GM23338 (cell line): ENCODE data around the gene SLC66A1. TPM values are rescaled to one million over a fixed set of nuclear protein-coding genes. Genes with fewer than 3 reads are reported as not detected.

Experiments used
- ATAC-seq: fragments of 200-7000 bp; cut with Tn5 transposase; 3 replicates; pipeline ENCODE4 v1.9.1; 2020
- DNase-seq: peaks from one replicate; pipeline ENCODE4 v3.0.0-alpha.2; 2015; ENCODE audit warnings: low spot score
- H2AFZ ChIP-seq: fragments of 200-600 bp; sonication (generic); 2 replicates; pipeline ENCODE4 v1.8.0; 2016; ENCODE audit warnings: antibody characterized with exemption, mild to moderate bottlenecking, moderate library complexity
- H3F3A ChIP-seq: fragments of 200-600 bp; sonication (generic); replicated peaks from 2 replicates; pipeline ENCODE4 v1.8.0; 2017; ENCODE audit warnings: antibody characterized with exemption, mixed run types, low read depth
- H3K27ac ChIP-seq: fragments of 200-600 bp; sonication (generic); 2 replicates; pipeline ENCODE4 v1.6.1; 2016; ENCODE audit warnings: low read depth
- H3K27me3 ChIP-seq: fragments of 200-600 bp; sonication (generic); 2 replicates; pipeline ENCODE4 v1.8.0; 2016; ENCODE audit warnings: mild to moderate bottlenecking, mixed run types, moderate library complexity; ENCODE audit not compliant: insufficient read depth
- H3K36me3 ChIP-seq: fragments of 200-600 bp; sonication (generic); 2 replicates; pipeline ENCODE4 v1.8.0; 2016; ENCODE audit warnings: mild to moderate bottlenecking; ENCODE audit not compliant: insufficient read depth
- H3K4me1 ChIP-seq: fragments of 200-600 bp; sonication (generic); 2 replicates; pipeline ENCODE4 v1.8.0; 2016; ENCODE audit warnings: mild to moderate bottlenecking, moderate library complexity; ENCODE audit not compliant: insufficient read depth
- H3K4me2 ChIP-seq: fragments of 200-600 bp; sonication (generic); 2 replicates; pipeline ENCODE4 v1.7.1; 2017; ENCODE audit warnings: mixed run types
- H3K4me3 ChIP-seq: fragments of 200-600 bp; sonication (generic); 2 replicates; pipeline ENCODE4 v1.6.1; 2016; ENCODE audit warnings: mixed run types
- H3K79me2 ChIP-seq: fragments of 200-600 bp; sonication (generic); replicated peaks from 2 replicates; pipeline ENCODE4 v1.8.0; 2017; ENCODE audit warnings: mild to moderate bottlenecking; ENCODE audit not compliant: insufficient read depth
- H3K9me2 ChIP-seq: fragments of 200-600 bp; sonication (generic); 2 replicates; pipeline ENCODE4 v1.8.0; 2017; ENCODE audit not compliant: insufficient read depth
- H4K20me1 ChIP-seq: fragments of 200-600 bp; sonication (generic); replicated peaks from 2 replicates; pipeline ENCODE4 v1.8.0; 2017; ENCODE audit warnings: mild to moderate bottlenecking; ENCODE audit not compliant: insufficient read depth
- H3K27ac Mint-ChIP-seq: 2 replicates; pipeline ENCODE4 v1.8.0; 2020; ENCODE audit warnings: inconsistent platforms, mild to moderate bottlenecking, moderate library complexity, mixed read lengths
- H3K27me3 Mint-ChIP-seq: 3 replicates; pipeline ENCODE4 v1.8.0; 2022; ENCODE audit warnings: low read depth, mild to moderate bottlenecking, moderate library complexity, mixed read lengths, inconsistent platforms; ENCODE audit not compliant: insufficient read depth, poor library complexity
- H3K36me3 Mint-ChIP-seq: 3 replicates; pipeline ENCODE4 v1.8.0; 2021; ENCODE audit warnings: low read depth, mild to moderate bottlenecking, inconsistent platforms, moderate library complexity, mixed read lengths
- H3K4me1 Mint-ChIP-seq: 3 replicates; pipeline ENCODE4 v1.8.0; 2020; ENCODE audit warnings: mild to moderate bottlenecking, inconsistent platforms, mixed read lengths
- H3K4me3 Mint-ChIP-seq: 3 replicates; pipeline ENCODE4 v1.8.0; 2021; ENCODE audit warnings: moderate library complexity, mild to moderate bottlenecking, inconsistent platforms, mixed read lengths
- H3K9me3 Mint-ChIP-seq: 3 replicates; pipeline ENCODE4 v1.8.0; 2020; ENCODE audit warnings: moderate library complexity, mild to moderate bottlenecking, inconsistent platforms, mixed read lengths
- EZH2 ChIP-seq: fragments of 200-600 bp; sonication (generic); IDR thresholded peaks from one replicate; pipeline ENCODE4 v1.8.0; 2017; ENCODE audit warnings: antibody characterized with exemption, mild to moderate bottlenecking, low read depth; ENCODE audit not compliant: unreplicated experiment
- STAT1 ChIP-seq: IDR thresholded peaks from one replicate; pipeline ENCODE4 v1.6.1; 2016; ENCODE audit warnings: antibody characterized with exemption; ENCODE audit not compliant: unreplicated experiment
- polyA plus RNA-seq: library from polyadenylated mRNA; unstranded; fragments of >200 nt; fragmentation: Nextera tagmentation; extraction: Ambion mirVana; gene quantifications from 2 replicates; pipeline ENCODE4 v1.2.1, GENCODE V29; 2016
- total RNA-seq: library from RNA; depleted of rRNA; stranded (reverse); fragments of >200 nt; shearing (Covaris generic); gene quantifications from 2 replicates; pipeline ENCODE4 v1.2.3, GENCODE V29; 2014
- TF ChIP-seq, protein P1 (sequence below): IDR thresholded peaks from 2 replicates; pipeline ENCODE4 v1.6.1; 2016; ENCODE audit warnings: antibody characterized with exemption
- TF ChIP-seq, protein P2 (sequence below), 2 experiments: fragments of 200-600 bp in 1 of 2; sonication (generic) in 1 of 2; conservative IDR thresholded peaks; 2 replicates each; pipeline versions ENCODE4 v1.5.1 to v1.6.1; 2016 to 2017; ENCODE audit warnings: antibody characterized with exemption in 2 of 2, low read depth in 2 of 2, mild to moderate bottlenecking in 2 of 2, moderate library complexity in 1 of 2
- TF ChIP-seq, protein P3 (sequence below): IDR thresholded peaks from one replicate; pipeline ENCODE4 v1.6.1; 2018; ENCODE audit warnings: antibody characterized with exemption; ENCODE audit not compliant: unreplicated experiment
- TF ChIP-seq, protein P4 (sequence below): fragments of 250-450 bp; sonication (Bioruptor Pico); IDR thresholded peaks from 2 replicates; pipeline ENCODE4 v1.5.0; 2020; ENCODE audit warnings: mild to moderate bottlenecking, moderate library complexity

Gene SLC66A1
- total and polyA plus RNA-seq, 2 experiments from 2014 or later = 6.9 to 19.7 TPM

DNA sequence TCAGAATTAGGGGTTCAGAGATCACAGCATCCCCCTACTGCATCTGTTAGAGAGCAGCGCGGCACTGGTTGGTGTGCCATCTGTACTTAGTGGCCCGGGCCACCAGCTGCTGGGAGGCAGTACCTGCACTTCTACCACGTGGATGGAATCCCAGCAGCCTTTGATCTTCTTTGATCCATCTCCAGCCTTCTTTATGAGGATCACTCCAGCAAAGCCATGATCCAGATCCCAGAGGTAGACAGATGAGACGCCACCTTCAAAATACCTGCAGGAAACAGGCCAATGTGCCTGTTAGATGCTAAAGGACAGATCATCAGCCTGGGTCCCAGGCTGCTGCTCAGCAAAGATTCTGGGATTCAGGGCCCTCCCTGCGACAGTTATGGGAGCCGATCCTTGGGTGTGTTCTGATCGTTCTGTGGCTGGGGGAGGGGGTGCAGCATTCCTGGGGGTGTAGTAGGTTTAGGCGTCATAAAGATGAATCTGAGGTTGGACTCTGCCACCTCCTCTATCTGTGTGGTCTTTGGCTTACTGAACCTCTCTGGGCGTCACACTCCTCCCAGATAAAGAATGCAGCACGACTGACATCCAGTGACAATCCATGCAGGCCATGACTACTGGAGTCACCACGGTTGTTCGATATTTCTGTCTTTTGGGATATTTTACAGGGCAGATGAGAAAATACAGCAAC, 45.3 kb downstream of the SLC66A1 start:
- H3K27me3 Mint-ChIP-seq = peaks cover 19% of the 10 kb centered on the region
- ATAC-seq (no peak), DNase-seq (no peak)
- no peaks in the 10 kb centered on the region for H3K9me2 ChIP-seq
- H3K4me1 ChIP-seq = peaks cover 15% of the 10 kb centered on the region
- H3K4me2 ChIP-seq = no peak overlapping the region
- peaks cover 47% of the 10 kb centered on the region for H3K79me2 ChIP-seq
- TF ChIP-seq, protein P1, sequence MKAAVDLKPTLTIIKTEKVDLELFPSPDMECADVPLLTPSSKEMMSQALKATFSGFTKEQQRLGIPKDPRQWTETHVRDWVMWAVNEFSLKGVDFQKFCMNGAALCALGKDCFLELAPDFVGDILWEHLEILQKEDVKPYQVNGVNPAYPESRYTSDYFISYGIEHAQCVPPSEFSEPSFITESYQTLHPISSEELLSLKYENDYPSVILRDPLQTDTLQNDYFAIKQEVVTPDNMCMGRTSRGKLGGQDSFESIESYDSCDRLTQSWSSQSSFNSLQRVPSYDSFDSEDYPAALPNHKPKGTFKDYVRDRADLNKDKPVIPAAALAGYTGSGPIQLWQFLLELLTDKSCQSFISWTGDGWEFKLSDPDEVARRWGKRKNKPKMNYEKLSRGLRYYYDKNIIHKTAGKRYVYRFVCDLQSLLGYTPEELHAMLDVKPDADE = no peak
- TF ChIP-seq EZH2 (no peak), STAT1 (no peak)
- TF ChIP-seq, protein P2, sequence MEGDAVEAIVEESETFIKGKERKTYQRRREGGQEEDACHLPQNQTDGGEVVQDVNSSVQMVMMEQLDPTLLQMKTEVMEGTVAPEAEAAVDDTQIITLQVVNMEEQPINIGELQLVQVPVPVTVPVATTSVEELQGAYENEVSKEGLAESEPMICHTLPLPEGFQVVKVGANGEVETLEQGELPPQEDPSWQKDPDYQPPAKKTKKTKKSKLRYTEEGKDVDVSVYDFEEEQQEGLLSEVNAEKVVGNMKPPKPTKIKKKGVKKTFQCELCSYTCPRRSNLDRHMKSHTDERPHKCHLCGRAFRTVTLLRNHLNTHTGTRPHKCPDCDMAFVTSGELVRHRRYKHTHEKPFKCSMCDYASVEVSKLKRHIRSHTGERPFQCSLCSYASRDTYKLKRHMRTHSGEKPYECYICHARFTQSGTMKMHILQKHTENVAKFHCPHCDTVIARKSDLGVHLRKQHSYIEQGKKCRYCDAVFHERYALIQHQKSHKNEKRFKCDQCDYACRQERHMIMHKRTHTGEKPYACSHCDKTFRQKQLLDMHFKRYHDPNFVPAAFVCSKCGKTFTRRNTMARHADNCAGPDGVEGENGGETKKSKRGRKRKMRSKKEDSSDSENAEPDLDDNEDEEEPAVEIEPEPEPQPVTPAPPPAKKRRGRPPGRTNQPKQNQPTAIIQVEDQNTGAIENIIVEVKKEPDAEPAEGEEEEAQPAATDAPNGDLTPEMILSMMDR (conservative IDR thresholded peaks at IDR 0.05; ENCODE audit: low read depth in 2 of 2) = no peak
- TF ChIP-seq, protein P3, sequence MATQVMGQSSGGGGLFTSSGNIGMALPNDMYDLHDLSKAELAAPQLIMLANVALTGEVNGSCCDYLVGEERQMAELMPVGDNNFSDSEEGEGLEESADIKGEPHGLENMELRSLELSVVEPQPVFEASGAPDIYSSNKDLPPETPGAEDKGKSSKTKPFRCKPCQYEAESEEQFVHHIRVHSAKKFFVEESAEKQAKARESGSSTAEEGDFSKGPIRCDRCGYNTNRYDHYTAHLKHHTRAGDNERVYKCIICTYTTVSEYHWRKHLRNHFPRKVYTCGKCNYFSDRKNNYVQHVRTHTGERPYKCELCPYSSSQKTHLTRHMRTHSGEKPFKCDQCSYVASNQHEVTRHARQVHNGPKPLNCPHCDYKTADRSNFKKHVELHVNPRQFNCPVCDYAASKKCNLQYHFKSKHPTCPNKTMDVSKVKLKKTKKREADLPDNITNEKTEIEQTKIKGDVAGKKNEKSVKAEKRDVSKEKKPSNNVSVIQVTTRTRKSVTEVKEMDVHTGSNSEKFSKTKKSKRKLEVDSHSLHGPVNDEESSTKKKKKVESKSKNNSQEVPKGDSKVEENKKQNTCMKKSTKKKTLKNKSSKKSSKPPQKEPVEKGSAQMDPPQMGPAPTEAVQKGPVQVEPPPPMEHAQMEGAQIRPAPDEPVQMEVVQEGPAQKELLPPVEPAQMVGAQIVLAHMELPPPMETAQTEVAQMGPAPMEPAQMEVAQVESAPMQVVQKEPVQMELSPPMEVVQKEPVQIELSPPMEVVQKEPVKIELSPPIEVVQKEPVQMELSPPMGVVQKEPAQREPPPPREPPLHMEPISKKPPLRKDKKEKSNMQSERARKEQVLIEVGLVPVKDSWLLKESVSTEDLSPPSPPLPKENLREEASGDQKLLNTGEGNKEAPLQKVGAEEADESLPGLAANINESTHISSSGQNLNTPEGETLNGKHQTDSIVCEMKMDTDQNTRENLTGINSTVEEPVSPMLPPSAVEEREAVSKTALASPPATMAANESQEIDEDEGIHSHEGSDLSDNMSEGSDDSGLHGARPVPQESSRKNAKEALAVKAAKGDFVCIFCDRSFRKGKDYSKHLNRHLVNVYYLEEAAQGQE = no peak
- TF ChIP-seq, protein P4, sequence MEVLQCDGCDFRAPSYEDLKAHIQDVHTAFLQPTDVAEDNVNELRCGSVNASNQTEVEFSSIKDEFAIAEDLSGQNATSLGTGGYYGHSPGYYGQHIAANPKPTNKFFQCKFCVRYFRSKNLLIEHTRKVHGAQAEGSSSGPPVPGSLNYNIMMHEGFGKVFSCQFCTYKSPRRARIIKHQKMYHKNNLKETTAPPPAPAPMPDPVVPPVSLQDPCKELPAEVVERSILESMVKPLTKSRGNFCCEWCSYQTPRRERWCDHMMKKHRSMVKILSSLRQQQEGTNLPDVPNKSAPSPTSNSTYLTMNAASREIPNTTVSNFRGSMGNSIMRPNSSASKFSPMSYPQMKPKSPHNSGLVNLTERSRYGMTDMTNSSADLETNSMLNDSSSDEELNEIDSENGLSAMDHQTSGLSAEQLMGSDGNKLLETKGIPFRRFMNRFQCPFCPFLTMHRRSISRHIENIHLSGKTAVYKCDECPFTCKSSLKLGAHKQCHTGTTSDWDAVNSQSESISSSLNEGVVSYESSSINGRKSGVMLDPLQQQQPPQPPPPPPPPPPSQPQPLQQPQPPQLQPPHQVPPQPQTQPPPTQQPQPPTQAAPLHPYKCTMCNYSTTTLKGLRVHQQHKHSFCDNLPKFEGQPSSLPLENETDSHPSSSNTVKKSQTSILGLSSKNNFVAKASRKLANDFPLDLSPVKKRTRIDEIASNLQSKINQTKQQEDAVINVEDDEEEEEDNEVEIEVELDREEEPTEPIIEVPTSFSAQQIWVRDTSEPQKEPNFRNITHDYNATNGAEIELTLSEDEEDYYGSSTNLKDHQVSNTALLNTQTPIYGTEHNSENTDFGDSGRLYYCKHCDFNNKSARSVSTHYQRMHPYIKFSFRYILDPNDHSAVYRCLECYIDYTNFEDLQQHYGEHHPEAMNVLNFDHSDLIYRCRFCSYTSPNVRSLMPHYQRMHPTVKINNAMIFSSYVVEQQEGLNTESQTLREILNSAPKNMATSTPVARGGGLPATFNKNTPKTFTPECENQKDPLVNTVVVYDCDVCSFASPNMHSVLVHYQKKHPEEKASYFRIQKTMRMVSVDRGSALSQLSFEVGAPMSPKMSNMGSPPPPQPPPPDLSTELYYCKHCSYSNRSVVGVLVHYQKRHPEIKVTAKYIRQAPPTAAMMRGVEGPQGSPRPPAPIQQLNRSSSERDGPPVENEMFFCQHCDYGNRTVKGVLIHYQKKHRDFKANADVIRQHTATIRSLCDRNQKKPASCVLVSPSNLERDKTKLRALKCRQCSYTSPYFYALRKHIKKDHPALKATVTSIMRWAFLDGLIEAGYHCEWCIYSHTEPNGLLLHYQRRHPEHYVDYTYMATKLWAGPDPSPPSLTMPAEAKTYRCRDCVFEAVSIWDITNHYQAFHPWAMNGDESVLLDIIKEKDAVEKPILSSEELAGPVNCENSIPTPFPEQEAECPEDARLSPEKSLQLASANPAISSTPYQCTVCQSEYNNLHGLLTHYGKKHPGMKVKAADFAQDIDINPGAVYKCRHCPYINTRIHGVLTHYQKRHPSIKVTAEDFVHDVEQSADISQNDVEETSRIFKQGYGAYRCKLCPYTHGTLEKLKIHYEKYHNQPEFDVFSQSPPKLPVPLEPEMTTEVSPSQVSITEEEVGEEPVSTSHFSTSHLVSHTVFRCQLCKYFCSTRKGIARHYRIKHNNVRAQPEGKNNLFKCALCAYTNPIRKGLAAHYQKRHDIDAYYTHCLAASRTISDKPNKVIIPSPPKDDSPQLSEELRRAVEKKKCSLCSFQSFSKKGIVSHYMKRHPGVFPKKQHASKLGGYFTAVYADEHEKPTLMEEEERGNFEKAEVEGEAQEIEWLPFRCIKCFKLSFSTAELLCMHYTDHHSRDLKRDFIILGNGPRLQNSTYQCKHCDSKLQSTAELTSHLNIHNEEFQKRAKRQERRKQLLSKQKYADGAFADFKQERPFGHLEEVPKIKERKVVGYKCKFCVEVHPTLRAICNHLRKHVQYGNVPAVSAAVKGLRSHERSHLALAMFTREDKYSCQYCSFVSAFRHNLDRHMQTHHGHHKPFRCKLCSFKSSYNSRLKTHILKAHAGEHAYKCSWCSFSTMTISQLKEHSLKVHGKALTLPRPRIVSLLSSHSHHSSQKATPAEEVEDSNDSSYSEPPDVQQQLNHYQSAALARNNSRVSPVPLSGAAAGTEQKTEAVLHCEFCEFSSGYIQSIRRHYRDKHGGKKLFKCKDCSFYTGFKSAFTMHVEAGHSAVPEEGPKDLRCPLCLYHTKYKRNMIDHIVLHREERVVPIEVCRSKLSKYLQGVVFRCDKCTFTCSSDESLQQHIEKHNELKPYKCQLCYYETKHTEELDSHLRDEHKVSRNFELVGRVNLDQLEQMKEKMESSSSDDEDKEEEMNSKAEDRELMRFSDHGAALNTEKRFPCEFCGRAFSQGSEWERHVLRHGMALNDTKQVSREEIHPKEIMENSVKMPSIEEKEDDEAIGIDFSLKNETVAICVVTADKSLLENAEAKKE (CRISPR knock-in tag) = no peak
- H3K9me3 Mint-ChIP-seq = no peaks in the 10 kb centered on the region
- peaks cover 32% of the 10 kb centered on the region for H4K20me1 ChIP-seq
- H3K4me3 ChIP-seq = no peak overlapping the region
- H3K4me1 Mint-ChIP-seq = peaks cover 48% of the 10 kb centered on the region
- 0 out of 2 replicates have a peak, but pooled peaks cover 2% of the 10 kb centered on the region for H3K36me3 ChIP-seq
- H3F3A ChIP-seq = 0 out of 2 replicates have a peak, but pooled peaks cover 11% of the 10 kb centered on the region
- H3K4me3 Mint-ChIP-seq = no peak overlapping the region
- H3K27ac ChIP-seq = no peak overlapping the region
- H3K27ac Mint-ChIP-seq = no peak overlapping the region
- H2AFZ ChIP-seq = no peak overlapping the region
- peaks cover 36% of the 10 kb centered on the region for H3K36me3 Mint-ChIP-seq
- no peaks in the 10 kb centered on the region for H3K27me3 ChIP-seq
